Breast epithelium (tissue), 4 donors: ENCODE data around the gene KDM7A. TPM values are rescaled to one million over a fixed set of nuclear protein-coding genes. Genes with fewer than 3 reads are reported as not detected.

Source experiments
- DNase-seq, 2 donors: peaks; one replicate each; pipeline ENCODE4 v3.0.0-alpha.2; 2019; ENCODE audit warnings: low spot score in 2 of 2
- H3K27ac ChIP-seq, 2 donors: fragments of 200-600 bp; sonication (generic) in 1 of 2; one replicate each; pipeline ENCODE4 v1.5.1; 2016 to 2019; ENCODE audit warnings: mild to moderate bottlenecking in 1 of 2
- H3K27me3 ChIP-seq, 2 donors: fragments of 200-600 bp; sonication (generic) in 1 of 2; one replicate each; pipeline versions ENCODE4 v1.5.1 to v1.6.0; 2017 to 2019; ENCODE audit warnings: control low read depth in 1 of 2, mild to moderate bottlenecking in 1 of 2
- H3K36me3 ChIP-seq: fragments of 200-600 bp; one replicate; pipeline ENCODE4 v1.5.1; 2019
- H3K4me1 ChIP-seq, 2 donors: fragments of 200-600 bp; sonication (generic); one replicate each; pipeline ENCODE4 v1.5.1; 2016 to 2019; ENCODE audit warnings: control low read depth in 1 of 2
- H3K4me3 ChIP-seq, 3 donors: fragments of 200-600 bp; sonication (generic); 1 replicate in 2 of 3; 2 replicates in 1 of 3; pipeline ENCODE4 v1.5.1; 2016 to 2019; ENCODE audit warnings: mild to moderate bottlenecking in 3 of 3, moderate library complexity in 2 of 3
- H3K9me3 ChIP-seq, 2 donors: fragments of 200-600 bp; sonication (generic) in 1 of 2; one replicate each; pipeline ENCODE4 v1.5.1; 2016 to 2019; ENCODE audit warnings: control low read depth in 1 of 2
- CTCF ChIP-seq, 3 donors: fragments of 450-650 bp; IDR thresholded peaks; one replicate each; pipeline ENCODE4 v1.5.1; 2016 to 2017; ENCODE audit warnings: antibody characterized with exemption in 3 of 3, mild to moderate bottlenecking in 3 of 3, moderate library complexity in 3 of 3
- POLR2A ChIP-seq: fragments of 450-650 bp; IDR thresholded peaks from one replicate; pipeline ENCODE4 v1.6.1; 2016; ENCODE audit warnings: antibody characterized with exemption, mild to moderate bottlenecking, moderate library complexity
- POLR2AphosphoS5 ChIP-seq, 3 donors: sonication (generic); formaldehyde crosslinking; IDR thresholded peaks; one replicate each; pipeline ENCODE4 v1.6.1; 2017; ENCODE audit warnings: antibody characterized with exemption in 3 of 3
- intact Hi-C: fragments of 100-400 bp; cut with DNase I; formaldehyde crosslinking; loops from one replicate; pipeline ENCODE4 v1.15.1; 2023; ENCODE audit warnings: low total_unique reads
- total RNA-seq, 3 donors: library from RNA; depleted of rRNA; stranded (reverse); fragments of >200 nt; gene quantifications; one replicate each; pipeline ENCODE4 v1.1.0, GENCODE V29; 2016

Gene KDM7A
- total RNA-seq, 3 donors from 2014 or later: 33.1 to 37.1 (median 34.7) TPM

- Histone ChIP-seq H3K4me1 (no peaks in the 10 kb centered on the region), H3K27me3 (no peaks in the 10 kb centered on the region), H3K27ac (no peak overlapping the region), H3K4me3 (no peak overlapping the region), H3K36me3 (no peaks in the 10 kb centered on the region), H3K9me3 (no peaks in the 10 kb centered on the region)
- intact Hi-C loops: no loop called here
- DNase-seq: no peak
- no peak for TF ChIP-seq POLR2A
- TF ChIP-seq POLR2AphosphoS5 (IDR thresholded peaks at IDR 0.05): no peak
- no peak for TF ChIP-seq CTCF (IDR thresholded peaks at IDR 0.05)
Measured at GRCh38 chr7:140045697-140046096, 131.1 kb downstream of the KDM7A start.

- H3K27me3 ChIP-seq: no peaks in the 10 kb centered on the region
- H3K4me3 ChIP-seq: no peak overlapping the region
- intact Hi-C loops: no loop called here
- no peak for TF ChIP-seq CTCF (IDR thresholded peaks at IDR 0.05)
- no peak for TF ChIP-seq POLR2AphosphoS5 (IDR thresholded peaks at IDR 0.05)
- TF ChIP-seq POLR2A: no peak
- no peaks in the 10 kb centered on the region for H3K9me3 ChIP-seq
- H3K4me1 ChIP-seq: no peaks in the 10 kb centered on the region
- H3K27ac ChIP-seq: no peak overlapping the region
- H3K36me3 ChIP-seq: no peaks in the 10 kb centered on the region
- no peak for DNase-seq
Measured at GRCh38 chr7:140044251-140044650, 132.5 kb downstream of the KDM7A start.

DNA sequence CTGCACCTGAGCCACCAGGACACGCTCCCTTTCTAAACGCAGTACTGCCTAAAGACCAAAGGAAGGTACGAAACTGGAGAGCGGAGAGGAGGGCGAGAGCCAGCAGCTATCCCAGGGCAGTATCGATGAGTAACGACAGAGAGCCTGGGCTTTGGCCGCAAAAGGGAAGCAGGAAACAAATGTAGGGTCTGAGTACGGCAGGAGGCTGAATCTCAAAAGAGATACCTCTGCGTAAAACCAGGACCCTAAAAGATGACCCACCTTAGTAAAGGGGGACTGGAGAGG, 134.5 kb downstream of the KDM7A start:
- no peak for DNase-seq
- Histone ChIP-seq H3K4me3 (no peak overlapping the region), H3K9me3 (no peaks in the 10 kb centered on the region), H3K36me3 (peaks cover 3% of the 10 kb centered on the region), H3K4me1 (no peaks in the 10 kb centered on the region), H3K27ac (no peak overlapping the region), H3K27me3 (no peaks in the 10 kb centered on the region)
- TF ChIP-seq CTCF (IDR thresholded peaks at IDR 0.05): no peak
- TF ChIP-seq POLR2AphosphoS5 (IDR thresholded peaks at IDR 0.05): no peak
- TF ChIP-seq POLR2A: no peak
- intact Hi-C loops: no loop called here

- no peak for TF ChIP-seq CTCF (IDR thresholded peaks at IDR 0.05)
- Histone ChIP-seq H3K27ac (no peak overlapping the region), H3K36me3 (peaks cover 5% of the 10 kb centered on the region), H3K27me3 (no peaks in the 10 kb centered on the region), H3K4me1 (no peaks in the 10 kb centered on the region), H3K9me3 (no peaks in the 10 kb centered on the region), H3K4me3 (no peak overlapping the region)
- intact Hi-C loops: no loop called here
- no peak for DNase-seq
Measured at GRCh38 chr7:140041659-140042385, 135.0 kb downstream of the KDM7A start.

GRCh38 chr7:140039896-140040295, 136.9 kb downstream of the KDM7A start:
- DNase-seq: no peak
- H3K36me3 ChIP-seq: peaks cover 5% of the 10 kb centered on the region
- no peaks in the 10 kb centered on the region for H3K4me1 ChIP-seq
- no peak overlapping the region for H3K4me3 ChIP-seq
- intact Hi-C loops: no loop called here
- no peaks in the 10 kb centered on the region for H3K27me3 ChIP-seq
- TF ChIP-seq POLR2AphosphoS5 (IDR thresholded peaks at IDR 0.05) (no peak), POLR2A (no peak), CTCF (IDR thresholded peaks at IDR 0.05) (no peak)
- no peak overlapping the region for H3K27ac ChIP-seq
- H3K9me3 ChIP-seq: no peaks in the 10 kb centered on the region
